PC-3 (cell line): ENCODE data around the gene SMIM7. TPM values are rescaled to one million over a fixed set of nuclear protein-coding genes. Genes with fewer than 3 reads are reported as not detected.

ENCODE experiments used
- ATAC-seq: fragments of 200-7000 bp; cut with Tn5 transposase; 2 replicates; pipeline ENCODE4 v1.9.1; 2020; ENCODE audit warnings: mild to moderate bottlenecking, moderate library complexity
- BruUV-seq: library from RNA; stranded (reverse); fragments of 400-500 nt; replicated peaks from 2 replicates; lab custom pipeline; 2021; lab: Mats Ljungman, UMichigan
- CTCF ChIA-PET: fragments of 300-600 bp; sonication (Branson Sonifier 250); formaldehyde crosslinking; loops from one replicate; lab custom pipeline; 2022; ENCODE audit warnings: antibody characterized with exemption; lab: Charles Lee
- POLR2A ChIA-PET: fragments of 300-600 bp; sonication (Branson Sonifier 250); formaldehyde crosslinking; loops from one replicate; lab custom pipeline; 2022; ENCODE audit warnings: antibody characterized with exemption; ENCODE audit not compliant: unreplicated experiment; lab: Charles Lee
- DNase-seq: peaks from one replicate; pipeline ENCODE4 v3.0.0-alpha.2; 2015
- H2AFZ ChIP-seq: fragments of 300-600 bp; sonication (generic); 2 replicates; pipeline ENCODE4 v1.6.0; 2016; ENCODE audit warnings: antibody characterized with exemption, low read length
- H3F3A ChIP-seq: fragments of 300-600 bp; sonication (generic); one replicate; pipeline ENCODE4 v1.6.0; 2017; ENCODE audit warnings: antibody characterized with exemption, low read length, control low read depth, mild to moderate bottlenecking; ENCODE audit not compliant: unreplicated experiment
- H3K27ac ChIP-seq: fragments of 300-600 bp; sonication (generic); 2 replicates; pipeline ENCODE4 v1.5.1; 2016; ENCODE audit warnings: mild to moderate bottlenecking, low read length
- H3K27me3 ChIP-seq: fragments of 300-600 bp; sonication (generic); 2 replicates; pipeline ENCODE4 v1.6.1; 2016; ENCODE audit warnings: low read length, mixed read lengths
- H3K36me3 ChIP-seq: fragments of 300-600 bp; sonication (generic); 2 replicates; pipeline ENCODE4 v1.6.1; 2016; ENCODE audit warnings: low read depth, mixed run types, low read length, mixed read lengths
- H3K4me1 ChIP-seq: fragments of 300-600 bp; sonication (generic); 2 replicates; pipeline ENCODE4 v1.5.1; 2016; ENCODE audit warnings: low read length; ENCODE audit not compliant: insufficient read depth
- H3K4me2 ChIP-seq: fragments of 300-600 bp; sonication (generic); 2 replicates; pipeline ENCODE4 v1.6.0; 2016; ENCODE audit warnings: low read length
- H3K4me3 ChIP-seq: fragments of 300-600 bp; sonication (generic); 2 replicates; pipeline ENCODE4 v1.5.1; 2016; ENCODE audit warnings: mild to moderate bottlenecking, low read length, mixed read lengths
- H3K79me2 ChIP-seq: fragments of 300-600 bp; sonication (generic); 2 replicates; pipeline ENCODE4 v1.6.1; 2017; ENCODE audit warnings: low read length, mixed read lengths
- H3K9ac ChIP-seq: fragments of 300-600 bp; sonication (generic); 2 replicates; pipeline ENCODE4 v1.6.0; 2016; ENCODE audit warnings: mild to moderate bottlenecking, low read length
- H3K9me2 ChIP-seq: fragments of 300-600 bp; sonication (generic); replicated peaks from 2 replicates; pipeline ENCODE4 v1.6.1; 2016; ENCODE audit warnings: mixed run types, low read length, mixed read lengths
- H3K9me3 ChIP-seq: fragments of 300-600 bp; sonication (generic); 2 replicates; pipeline ENCODE4 v1.6.1; 2016; ENCODE audit warnings: low read length, mixed read lengths
- H4K20me1 ChIP-seq: fragments of 300-600 bp; sonication (generic); 2 replicates; pipeline ENCODE4 v1.6.1; 2016; ENCODE audit warnings: low read length, mixed read lengths
- CTCF ChIP-seq: fragments of 300-600 bp; sonication (generic); conservative IDR thresholded peaks from 2 replicates; pipeline ENCODE4 v1.5.1; 2017; ENCODE audit warnings: antibody characterized with exemption, low read depth, mild to moderate bottlenecking, low read length
- EZH2 ChIP-seq: fragments of 300-600 bp; sonication (generic); IDR thresholded peaks from one replicate; pipeline ENCODE4 v1.6.1; 2017; ENCODE audit warnings: antibody characterized with exemption, mild to moderate bottlenecking, low read length; ENCODE audit not compliant: unreplicated experiment
- EZH2phosphoT487 ChIP-seq: fragments of 300-600 bp; sonication (generic); IDR thresholded peaks from 2 replicates; pipeline ENCODE4 v1.6.1; 2018; ENCODE audit warnings: mild to moderate bottlenecking, antibody characterized with exemption, low read length, borderline replicate concordance
- intact Hi-C: fragments of 100-400 bp; cut with micrococcal nuclease; formaldehyde crosslinking; loops from 2 replicates; pipeline ENCODE4 v1.9.0; 2023
- total RNA-seq: library from RNA; depleted of rRNA; stranded (reverse); fragments of >200 nt; gene quantifications from 2 replicates; pipeline ENCODE4 v1.2.3, GENCODE V29; 2014

SMIM7 gene
- total RNA-seq, 1 experiment from 2014 or later, result 74.1 TPM

DNA sequence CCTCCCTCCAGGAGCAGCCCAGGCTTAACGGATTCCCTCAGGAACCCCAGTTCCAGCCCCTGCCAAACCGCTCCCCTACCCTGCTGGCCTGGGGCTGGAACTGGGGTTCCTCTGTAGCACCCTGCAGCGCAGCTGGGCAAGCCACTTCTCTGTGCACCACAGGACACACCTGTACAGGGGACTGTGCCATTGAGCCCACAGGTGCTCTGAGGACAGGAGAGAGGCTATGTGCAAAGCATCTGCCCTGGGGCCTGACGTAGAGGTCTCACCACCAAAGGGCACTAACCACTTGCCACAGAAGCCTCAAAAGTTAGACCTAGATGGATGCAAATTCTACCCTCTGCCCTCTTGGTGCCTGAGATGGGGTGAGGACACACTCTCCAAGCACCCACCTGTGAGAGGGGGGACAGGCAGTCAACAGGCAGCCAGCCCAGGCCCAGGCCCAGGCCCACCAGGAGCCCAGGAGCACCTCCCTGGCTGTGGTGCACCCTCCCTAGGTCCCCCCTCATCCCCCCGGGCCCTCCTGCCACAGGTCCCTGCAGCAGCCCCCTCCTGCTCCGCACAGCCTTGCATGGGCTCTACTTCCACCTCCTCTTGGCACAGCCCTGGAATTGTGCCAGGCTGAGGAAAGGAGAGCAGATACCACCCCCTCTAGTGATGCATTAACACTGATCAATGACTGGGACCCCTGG lies 60.1 kb downstream of the SMIM7 start:
- H2AFZ ChIP-seq, result no peak overlapping the region
- ATAC-seq (no peak), DNase-seq (no peak)
- no peaks in the 10 kb centered on the region for H3K4me1 ChIP-seq
- no peaks in the 10 kb centered on the region for H3K9me3 ChIP-seq
- no peaks in the 10 kb centered on the region for H3K36me3 ChIP-seq
- POLR2A ChIA-PET, result no interaction called here
- H3K4me2 ChIP-seq, result no peak overlapping the region
- no TSS peak for BruUV-seq
- H3F3A ChIP-seq, result no peaks in the 10 kb centered on the region
- H3K4me3 ChIP-seq, result no peak overlapping the region
- TF ChIP-seq EZH2phosphoT487, result no peak
- no peak for TF ChIP-seq CTCF
- TF ChIP-seq EZH2, result no peak
- peaks cover 100% of the 10 kb centered on the region for H3K79me2 ChIP-seq
- H4K20me1 ChIP-seq, result peaks cover 88% of the 10 kb centered on the region
- no peak overlapping the region for H3K27ac ChIP-seq
- no peaks in the 10 kb centered on the region for H3K9me2 ChIP-seq
- intact Hi-C loops, result no loop called here
- CTCF ChIA-PET, result no interaction called here
- no peaks in the 10 kb centered on the region for H3K27me3 ChIP-seq
- H3K9ac ChIP-seq, result no peak overlapping the region

DNA sequence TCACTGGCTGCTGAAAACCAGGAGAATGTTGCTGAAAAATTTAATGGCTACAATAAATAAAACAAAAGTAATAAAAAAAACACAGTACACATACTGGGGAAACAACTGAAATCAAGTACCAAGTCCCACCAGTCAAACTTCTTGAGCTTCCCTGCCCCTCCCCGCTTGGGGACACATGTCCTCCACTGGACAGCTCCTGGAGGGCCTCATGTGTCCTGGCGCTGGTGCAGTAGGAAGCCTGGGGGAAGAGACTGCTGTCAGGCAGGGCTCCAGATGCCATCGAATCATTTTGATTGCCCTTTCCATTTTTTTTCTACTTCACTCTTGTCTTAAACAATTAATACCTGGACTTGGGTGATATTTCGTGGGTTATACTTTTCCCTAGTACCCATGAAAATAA lies 61.1 kb downstream of the SMIM7 start:
- Histone ChIP-seq H4K20me1 (peaks cover 80% of the 10 kb centered on the region), H3K27ac (no peak overlapping the region), H3K27me3 (no peaks in the 10 kb centered on the region), H3K9me3 (no peaks in the 10 kb centered on the region), H3K9ac (no peak overlapping the region), H3K4me1 (no peaks in the 10 kb centered on the region), H3F3A (no peaks in the 10 kb centered on the region), H3K4me2 (no peak overlapping the region), H3K79me2 (peaks cover 100% of the 10 kb centered on the region), H3K36me3 (no peaks in the 10 kb centered on the region), H3K4me3 (no peak overlapping the region), H2AFZ (no peak overlapping the region), H3K9me2 (no peaks in the 10 kb centered on the region)
- POLR2A ChIA-PET, result no interaction called here
- intact Hi-C loops, result no loop called here
- CTCF ChIA-PET, result no interaction called here
- ATAC-seq (no peak), DNase-seq (no peak)
- no TSS peak for BruUV-seq
- no peak for TF ChIP-seq EZH2
- no peak for TF ChIP-seq CTCF
- no peak for TF ChIP-seq EZH2phosphoT487

DNA sequence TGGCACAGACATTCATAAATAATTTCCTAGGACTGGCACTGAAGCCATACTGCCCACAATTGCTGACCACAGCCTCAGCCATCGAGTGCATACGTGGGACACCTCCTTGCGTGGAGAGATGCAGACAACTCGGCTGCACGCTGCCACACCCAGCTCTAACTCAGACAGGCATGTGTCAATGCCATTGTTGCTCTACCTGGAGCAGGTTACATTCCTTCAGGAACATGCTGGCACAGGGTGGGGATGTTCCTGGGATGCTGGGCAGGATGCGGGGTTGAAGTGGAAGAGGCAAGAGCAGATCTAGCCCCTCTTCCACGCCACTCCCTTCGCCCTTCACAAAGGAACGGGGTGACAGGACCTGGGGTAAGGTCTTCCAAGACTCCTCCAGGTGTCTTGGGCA lies 63.5 kb downstream of the SMIM7 start:
- Histone ChIP-seq H2AFZ (no peak overlapping the region), H3K36me3 (no peaks in the 10 kb centered on the region), H3K27me3 (no peaks in the 10 kb centered on the region), H4K20me1 (peaks cover 80% of the 10 kb centered on the region), H3K9me3 (no peaks in the 10 kb centered on the region), H3K9ac (no peak overlapping the region), H3F3A (no peaks in the 10 kb centered on the region), H3K4me2 (no peak overlapping the region), H3K79me2 (peaks cover 100% of the 10 kb centered on the region), H3K4me3 (no peak overlapping the region), H3K4me1 (peaks cover 5% of the 10 kb centered on the region), H3K9me2 (no peaks in the 10 kb centered on the region), H3K27ac (no peak overlapping the region)
- ATAC-seq (no peak), DNase-seq (no peak)
- ChIA-PET CTCF (no interaction called here), POLR2A (no interaction called here)
- TF ChIP-seq EZH2 (no peak), CTCF (no peak), EZH2phosphoT487 (no peak)
- no TSS peak for BruUV-seq
- intact Hi-C loops, result no loop called here
